T-cell (primary cell): ENCODE measurements around the gene RTP3. TPM values are rescaled to one million over a fixed set of nuclear protein-coding genes. Genes with fewer than 3 reads are reported as not detected.

Experiments used
- ATAC-seq, 4 experiments: fragments of 200-7000 bp in 3 of 4; fragments of 150-1000 bp in 1 of 4; cut with Tn5 transposase; replicated peaks in 1 of 4; 1 replicate in 3 of 4; 2 replicates in 1 of 4; pipeline ENCODE4 v1.10.0; 2021; ENCODE audit warnings: moderate library complexity in 3 of 4, mild to moderate bottlenecking in 2 of 4, moderate number of reproducible peaks in 1 of 4
- CTCF ChIA-PET, 2 donors: fragments of 300-600 bp; sonication (Branson Sonifier 250); formaldehyde crosslinking; loops; one replicate each; lab custom pipeline; 2022; ENCODE audit warnings: antibody characterized with exemption in 2 of 2; lab: Charles Lee
- POLR2A ChIA-PET, 2 donors: fragments of 300-600 bp; sonication (Branson Sonifier 250); formaldehyde crosslinking; loops; one replicate each; lab custom pipeline; 2022; ENCODE audit warnings: antibody characterized with exemption in 2 of 2; lab: Charles Lee
- DNase-seq, 35 experiments: peaks; one replicate each; pipeline versions ENCODE4 v3.0.0 to v3.0.0-alpha.2; 2013 to 2023
- H3K27ac ChIP-seq: one replicate; pipeline ENCODE4 v1.5.1; 2013; ENCODE audit warnings: low read length
- H3K27me3 ChIP-seq, 2 experiments: replicated peaks in 1 of 2; 1 replicate in 1 of 2; 2 replicates in 1 of 2; pipeline versions ENCODE4 v1.6.1 to v1.7.0; 2013; ENCODE audit warnings: low read length in 1 of 2, mixed read lengths in 1 of 2; ENCODE audit not compliant: control insufficient read depth in 2 of 2, insufficient read depth in 2 of 2; ENCODE audit errors: extremely low read depth in 1 of 2
- H3K36me3 ChIP-seq, 2 donors: 1 replicate in 1 of 2; 2 replicates in 1 of 2; pipeline versions ENCODE4 v1.6.1 to v1.7.0; 2013; ENCODE audit warnings: low read length in 1 of 2; ENCODE audit not compliant: control insufficient read depth in 2 of 2, insufficient read depth in 1 of 2; ENCODE audit errors: extremely low read depth in 1 of 2
- H3K4me1 ChIP-seq, 2 experiments: 1 replicate in 1 of 2; 2 replicates in 1 of 2; pipeline versions ENCODE4 v1.6.1 to v1.7.0; 2013; ENCODE audit warnings: low read length in 2 of 2, mixed read lengths in 1 of 2; ENCODE audit not compliant: insufficient read depth in 2 of 2, control insufficient read depth in 1 of 2; ENCODE audit errors: extremely low read depth in 1 of 2
- H3K4me3 ChIP-seq, 2 donors: 1 replicate in 1 of 2; 2 replicates in 1 of 2; pipeline versions ENCODE4 v1.5.1 to v1.7.0; 2013; ENCODE audit warnings: mild to moderate bottlenecking in 2 of 2, low read length in 1 of 2, moderate library complexity in 1 of 2; ENCODE audit not compliant: control insufficient read depth in 1 of 2; ENCODE audit errors: extremely low read depth in 1 of 2
- H3K9me3 ChIP-seq: 2 replicates; pipeline ENCODE4 v1.7.0; 2013
- H3K27ac Mint-ChIP-seq, 2 donors: one replicate each; pipeline ENCODE4 v1.8.0; 2020 to 2021; ENCODE audit warnings: mild to moderate bottlenecking in 2 of 2, mixed read lengths in 2 of 2
- H3K27me3 Mint-ChIP-seq, 2 donors: one replicate each; pipeline ENCODE4 v1.8.0; 2021 to 2022; ENCODE audit warnings: mixed read lengths in 2 of 2
- H3K36me3 Mint-ChIP-seq: one replicate; pipeline ENCODE4 v1.8.0; 2021; ENCODE audit warnings: mixed read lengths
- H3K4me1 Mint-ChIP-seq, 3 donors: one replicate each; pipeline ENCODE4 v1.8.0; 2020 to 2022; ENCODE audit warnings: mixed read lengths in 3 of 3, mild to moderate bottlenecking in 1 of 3
- H3K4me3 Mint-ChIP-seq, 3 donors: one replicate each; pipeline ENCODE4 v1.8.0; 2020 to 2022; ENCODE audit warnings: mild to moderate bottlenecking in 3 of 3, mixed read lengths in 3 of 3, moderate library complexity in 3 of 3
- H3K9me3 Mint-ChIP-seq, 3 donors: one replicate each; pipeline ENCODE4 v1.8.0; 2020 to 2022; ENCODE audit warnings: mixed read lengths in 3 of 3
- WGBS: methylation state at CpG from one replicate; pipeline ENCODE4 v1.1.5; 2013; ENCODE audit warnings: missing lambda C conversion rate; ENCODE audit not compliant: insufficient coverage; 5-methylcytosine and 5-hydroxymethylcytosine counted together
- total RNA-seq, 35 experiments: library from RNA in 6 of 35; stranded (reverse) in 6 of 35; fragments of 120-200 nt in 1 of 35; gene quantifications; one replicate each; pipeline versions ENCODE4 v1.2.1 to v1.2.4 and lab custom pipeline; 2013 to 2026

The RTP3 gene
- total RNA-seq, result not detected
- total RNA-seq (2013), result not detected
- total RNA-seq (lab: John Stamatoyannopoulos, UW), result 0 to 0.17 (median 0) reads per million in 29 experiments

DNA sequence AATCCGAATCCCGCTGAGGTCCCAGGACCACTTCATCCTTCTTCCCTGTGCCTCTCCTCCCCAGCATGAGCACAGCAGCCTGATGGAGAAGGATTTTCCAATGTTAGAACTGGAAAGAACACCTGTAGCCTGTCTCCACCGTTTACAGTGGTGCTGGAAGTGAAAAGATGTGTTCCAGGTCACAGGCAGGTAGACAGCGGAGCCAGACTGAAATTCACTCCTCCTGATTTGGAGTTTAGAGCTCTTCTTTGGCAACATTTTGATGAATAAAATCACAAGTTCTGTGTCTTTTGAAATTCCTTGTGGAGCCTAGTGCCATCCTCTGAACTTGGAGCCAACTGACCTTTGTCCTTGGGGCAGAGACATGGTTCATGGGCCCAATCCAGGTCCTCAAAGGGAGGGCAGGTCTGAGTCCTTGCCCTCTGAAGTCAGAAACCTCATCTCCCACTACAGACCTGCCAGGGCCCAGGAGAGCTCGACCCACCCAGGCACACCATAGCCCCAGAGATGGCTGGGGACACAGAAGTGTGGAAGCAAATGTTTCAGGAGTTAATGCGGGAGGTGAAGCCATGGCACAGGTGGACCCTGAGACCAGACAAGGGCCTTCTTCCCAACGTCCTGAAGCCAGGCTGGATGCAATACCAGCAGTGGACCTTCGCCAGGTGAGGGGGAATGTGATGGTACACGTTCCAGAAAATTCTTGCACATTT lies at the start of gene RTP3:
TSS of gene RTP3 (plus strand) at position 421 of the 710 bp plus-strand sequence. CDS start at position 508, 87 bp downstream.
- Mint-ChIP-seq H3K4me1 (peaks cover 9 to 18% (median 14%) of the 10 kb centered on the region in 3 donors), H3K36me3 (no peaks in the 10 kb centered on the region), H3K4me3 (no peak within 1 kb of the TSS), H3K9me3 (no peaks in the 10 kb centered on the region), H3K27ac (peak within 1 kb of the TSS in 1 of 2 donors; percentile 11), H3K27me3 (peaks cover 0 to 2% of the 10 kb centered on the region in 2 donors)
- ChIA-PET POLR2A (no interaction called here), CTCF (interaction anchor here (0.6 to 1.6 kb wide), 3 partner anchors 9 to 207 kb away, joined by 3 to 5 read pairs (median 3); no protein-coding TSS in a partner anchor)
- Histone ChIP-seq H3K27ac (no peak within 1 kb of the TSS), H3K4me1 (peaks cover 4 to 15% of the 10 kb centered on the region in 2 experiments), H3K9me3 (no peaks in the 10 kb centered on the region), H3K4me3 (no peak within 1 kb of the TSS), H3K36me3 (no peaks in the 10 kb centered on the region), H3K27me3 (no peaks in the 10 kb centered on the region)
- ATAC-seq (no peak), DNase-seq (no peak)
- WGBS, result 72% methylated on average over 4 of the region's 9 CpGs

- no peak for DNase-seq
- H3K27ac Mint-ChIP-seq, result no peak overlapping the region
- H3K9me3 Mint-ChIP-seq, result no peaks in the 10 kb centered on the region
- peaks cover 9 to 25% of the 10 kb centered on the region in 2 donors for H3K27me3 Mint-ChIP-seq
- ATAC-seq, result no peak
- peaks cover 0 to 2% (median 2%) of the 10 kb centered on the region in 3 donors for H3K4me1 Mint-ChIP-seq
- Histone ChIP-seq H3K36me3 (no peaks in the 10 kb centered on the region), H3K4me1 (no peaks in the 10 kb centered on the region), H3K4me3 (no peak overlapping the region), H3K27me3 (peaks cover 0 to 23% of the 10 kb centered on the region in 2 experiments), H3K9me3 (no peaks in the 10 kb centered on the region), H3K27ac (no peak overlapping the region)
- ChIA-PET CTCF (interaction anchor here (0.5 to 0.7 kb wide), 3 partner anchors 147 to 723 kb away, joined by 3 to 4 read pairs (median 3); no protein-coding TSS in a partner anchor), POLR2A (no interaction called here)
- H3K4me3 Mint-ChIP-seq, result no peak overlapping the region
- H3K36me3 Mint-ChIP-seq, result no peaks in the 10 kb centered on the region
- whole genome bisulfite sequencing, result 89% methylated on average over 16 of the region's 17 CpGs
Measured at GRCh38 chr3:46448721-46449120, 49.1 kb upstream of the RTP3 start.

DNA sequence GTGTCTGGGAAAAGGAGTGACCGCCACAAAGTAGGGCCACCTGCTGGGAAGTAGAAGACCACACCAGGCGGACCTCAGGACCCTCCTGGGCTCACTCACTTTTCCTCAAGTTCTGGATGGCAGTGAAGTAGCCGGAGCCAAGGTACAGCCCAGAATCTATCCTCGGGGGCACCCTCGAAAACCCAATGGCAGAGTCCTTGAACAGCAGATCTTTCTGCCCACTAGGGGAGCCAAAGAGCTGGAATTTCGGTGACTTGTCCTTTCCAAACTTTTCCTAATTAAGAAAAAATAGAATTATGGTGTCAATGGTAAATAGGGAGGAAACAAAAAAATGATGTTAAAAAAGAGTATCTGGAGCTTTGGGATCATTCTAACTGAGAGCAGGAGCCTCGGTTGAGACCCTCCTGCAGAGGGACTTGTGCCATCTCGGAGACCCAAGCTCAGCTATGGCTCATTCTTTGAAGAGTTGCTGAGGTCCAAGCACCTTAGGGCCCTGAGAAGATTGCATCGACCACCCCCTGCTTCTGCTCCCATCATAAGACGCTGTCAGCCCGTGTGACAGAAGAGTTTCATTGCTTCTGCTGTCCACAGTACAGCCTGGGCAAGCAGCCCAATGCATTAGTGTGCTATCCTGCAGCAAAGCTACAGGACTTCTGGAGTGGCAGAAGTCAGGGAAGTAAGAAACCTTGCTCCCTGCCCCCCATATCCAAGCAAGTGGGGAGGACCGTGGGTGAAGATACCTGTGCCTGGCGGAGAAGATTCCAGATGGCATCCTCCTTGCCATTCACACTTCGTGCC lies 47.8 kb upstream of the RTP3 start:
- Histone ChIP-seq H3K27me3 (peaks cover 0 to 27% of the 10 kb centered on the region in 2 experiments), H3K27ac (no peak overlapping the region), H3K36me3 (no peaks in the 10 kb centered on the region), H3K9me3 (no peaks in the 10 kb centered on the region), H3K4me3 (no peak overlapping the region), H3K4me1 (no peaks in the 10 kb centered on the region)
- Mint-ChIP-seq H3K4me1 (peaks cover 0 to 4% (median 3%) of the 10 kb centered on the region in 3 donors), H3K27me3 (peaks cover 13 to 25% of the 10 kb centered on the region in 2 donors), H3K36me3 (no peaks in the 10 kb centered on the region), H3K27ac (no peak overlapping the region), H3K9me3 (no peaks in the 10 kb centered on the region), H3K4me3 (no peak overlapping the region)
- CTCF ChIA-PET, result no interaction called here
- ATAC-seq (no peak), DNase-seq (peak in 1 of 35 experiments; percentile 20)
- POLR2A ChIA-PET, result no interaction called here
- WGBS, result 84% methylated on average over 10 of the region's 14 CpGs

DNA sequence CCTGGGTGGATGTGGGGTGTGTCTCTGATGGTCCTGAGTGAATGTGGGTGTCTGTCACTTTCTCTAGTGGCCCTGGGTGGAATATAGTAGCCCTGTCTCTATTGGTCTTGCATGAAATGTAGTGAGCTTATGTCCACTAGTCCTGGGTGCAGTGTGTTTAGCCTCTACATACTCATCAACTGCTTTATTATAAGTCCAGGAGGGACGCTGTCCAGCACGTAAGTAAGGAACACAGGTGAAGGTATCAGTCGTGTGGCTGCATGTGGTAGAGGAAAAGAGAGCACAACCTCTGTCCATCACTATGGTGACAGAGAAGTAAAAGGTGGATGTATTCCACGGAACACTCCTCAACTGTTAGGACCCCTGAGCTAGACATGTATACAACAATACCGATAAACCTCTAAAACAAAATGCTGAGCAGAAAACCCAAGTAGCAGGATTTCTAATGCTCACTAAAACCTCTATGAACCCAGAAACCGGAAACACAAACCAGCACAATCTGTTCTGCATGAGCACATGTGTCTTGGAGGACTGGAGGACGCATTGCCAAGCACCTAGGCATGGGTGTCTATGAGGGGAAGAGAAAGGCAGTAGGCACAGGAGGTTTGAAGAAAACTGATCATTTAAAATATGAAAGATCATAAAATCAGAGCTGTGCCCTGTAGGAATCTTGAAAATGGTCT lies 44.1 kb upstream of the RTP3 start:
- CTCF ChIA-PET, result no interaction called here
- Histone ChIP-seq H3K36me3 (no peaks in the 10 kb centered on the region), H3K9me3 (no peaks in the 10 kb centered on the region), H3K4me3 (no peak overlapping the region), H3K27me3 (peaks cover 0 to 31% of the 10 kb centered on the region in 2 experiments), H3K4me1 (no peaks in the 10 kb centered on the region), H3K27ac (no peak overlapping the region)
- no peak overlapping the region for H3K4me3 Mint-ChIP-seq
- no peak for ATAC-seq
- WGBS, result no CpG with 5 or more reads among the region's 7 CpGs
- no peaks in the 10 kb centered on the region for H3K9me3 Mint-ChIP-seq
- POLR2A ChIA-PET, result no interaction called here
- peaks cover 13 to 22% of the 10 kb centered on the region in 2 donors for H3K27me3 Mint-ChIP-seq
- no peaks in the 10 kb centered on the region for H3K36me3 Mint-ChIP-seq
- no peak for DNase-seq
- peaks cover 0 to 4% (median 3%) of the 10 kb centered on the region in 3 donors for H3K4me1 Mint-ChIP-seq
- no peak overlapping the region for H3K27ac Mint-ChIP-seq

DNA sequence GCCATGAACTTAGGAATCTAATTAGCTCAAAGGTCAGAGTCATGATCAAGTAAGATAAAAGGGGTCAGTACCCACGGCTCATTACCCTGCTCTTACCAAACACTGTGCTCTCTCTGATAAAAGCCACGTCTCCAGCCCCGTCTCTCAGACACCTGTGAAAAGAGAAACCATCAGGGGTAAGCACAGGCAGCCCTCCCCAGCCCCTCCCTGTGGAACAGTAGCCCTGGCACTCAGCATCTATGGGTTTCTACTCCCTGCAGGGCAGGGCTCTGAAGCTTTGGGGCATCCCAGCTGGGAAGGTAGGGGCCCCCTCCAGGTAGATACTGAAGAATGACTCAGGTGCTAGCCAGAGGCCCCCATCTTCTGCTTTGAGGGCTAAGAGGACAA lies 43.6 kb upstream of the RTP3 start:
- H3K9me3 Mint-ChIP-seq, result no peaks in the 10 kb centered on the region
- peaks cover 0 to 27% of the 10 kb centered on the region in 2 experiments for H3K27me3 ChIP-seq
- H3K4me1 ChIP-seq, result no peaks in the 10 kb centered on the region
- H3K4me3 ChIP-seq, result no peak overlapping the region
- no peaks in the 10 kb centered on the region for H3K9me3 ChIP-seq
- 67% methylated on average over 1 of the region's 3 CpGs for WGBS
- peaks cover 0 to 4% (median 3%) of the 10 kb centered on the region in 3 donors for H3K4me1 Mint-ChIP-seq
- POLR2A ChIA-PET, result no interaction called here
- no peak for DNase-seq
- H3K27ac ChIP-seq, result no peak overlapping the region
- H3K27ac Mint-ChIP-seq, result no peak overlapping the region
- CTCF ChIA-PET, result no interaction called here
- no peaks in the 10 kb centered on the region for H3K36me3 Mint-ChIP-seq
- no peak for ATAC-seq
- peaks cover 13 to 18% of the 10 kb centered on the region in 2 donors for H3K27me3 Mint-ChIP-seq
- H3K36me3 ChIP-seq, result no peaks in the 10 kb centered on the region
- no peak overlapping the region for H3K4me3 Mint-ChIP-seq

DNA sequence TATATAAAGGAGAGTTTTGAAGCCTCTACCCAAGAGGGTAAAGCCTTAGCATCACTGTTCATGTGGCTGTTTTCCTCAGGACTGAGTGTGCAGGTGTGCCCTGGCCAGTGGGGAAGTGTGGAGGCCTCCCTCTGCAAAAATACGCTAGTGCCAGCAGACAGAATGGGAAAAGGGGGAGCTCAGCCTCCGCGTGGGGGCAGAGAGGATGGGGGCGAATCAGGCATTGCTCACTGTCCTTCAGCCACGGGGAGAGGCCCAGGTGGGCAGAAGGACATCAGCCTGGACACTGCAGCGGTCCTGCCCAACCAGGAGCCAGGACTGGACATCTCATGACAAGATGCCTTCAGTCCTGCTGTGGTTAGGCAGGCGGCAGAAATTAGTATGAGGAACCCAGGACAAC lies 43.2 kb upstream of the RTP3 start:
- no peak overlapping the region for H3K27ac Mint-ChIP-seq
- 79% methylated on average over 7 of the region's 7 CpGs for WGBS
- no peak for ATAC-seq

More for the DNA sequence above, 43.2 kb upstream of the RTP3 start:
- no peaks in the 10 kb centered on the region for H3K9me3 ChIP-seq
- no peaks in the 10 kb centered on the region for H3K36me3 ChIP-seq
- H3K27me3 ChIP-seq, result peaks cover 0 to 25% of the 10 kb centered on the region in 2 experiments
- H3K4me3 ChIP-seq, result no peak overlapping the region
- H3K4me1 ChIP-seq, result no peaks in the 10 kb centered on the region
- POLR2A ChIA-PET, result interaction anchor here in 1 of 2 donors (0.6 kb wide), 1 partner anchor 1322 kb away, joined by 5 read pairs; no protein-coding TSS in a partner anchor
- DNase-seq, result no peak
- Mint-ChIP-seq H3K9me3 (no peaks in the 10 kb centered on the region), H3K27me3 (peaks cover 18 to 20% of the 10 kb centered on the region in 2 donors), H3K4me1 (peaks cover 0 to 4% (median 3%) of the 10 kb centered on the region in 3 donors), H3K36me3 (no peaks in the 10 kb centered on the region), H3K4me3 (no peak overlapping the region)
- CTCF ChIA-PET, result no interaction called here
- no peak overlapping the region for H3K27ac ChIP-seq
